ENCODE data around the gene PCNT.
"Not testable (repeated sequence)": the region's sequence is repeated elsewhere in the genome, so short reads cannot be mapped to it uniquely, and the experiment has no call there.

Gene PCNT

DNA sequence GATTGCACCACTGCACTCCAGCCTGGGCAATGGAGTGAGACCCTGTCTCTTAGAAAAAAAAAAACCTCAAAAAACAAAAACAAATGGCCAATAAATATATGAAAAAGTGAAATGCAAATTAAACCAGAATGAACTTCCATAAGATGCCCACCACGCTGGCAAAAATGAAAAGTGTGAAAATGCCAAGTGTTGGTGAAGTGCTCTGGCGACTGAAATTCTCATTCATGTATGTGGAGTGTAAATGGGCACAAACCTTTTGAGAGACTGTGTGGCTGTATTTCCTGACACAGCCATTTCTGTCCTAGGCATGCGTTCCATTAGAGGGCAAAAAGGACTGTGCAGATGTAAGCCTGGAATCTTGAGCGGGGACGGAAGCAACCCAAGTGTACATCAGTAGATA lies 19.5 kb upstream of the PCNT start:
- no peak for DNase-seq (ENCODE audit: low read depth)

DNA sequence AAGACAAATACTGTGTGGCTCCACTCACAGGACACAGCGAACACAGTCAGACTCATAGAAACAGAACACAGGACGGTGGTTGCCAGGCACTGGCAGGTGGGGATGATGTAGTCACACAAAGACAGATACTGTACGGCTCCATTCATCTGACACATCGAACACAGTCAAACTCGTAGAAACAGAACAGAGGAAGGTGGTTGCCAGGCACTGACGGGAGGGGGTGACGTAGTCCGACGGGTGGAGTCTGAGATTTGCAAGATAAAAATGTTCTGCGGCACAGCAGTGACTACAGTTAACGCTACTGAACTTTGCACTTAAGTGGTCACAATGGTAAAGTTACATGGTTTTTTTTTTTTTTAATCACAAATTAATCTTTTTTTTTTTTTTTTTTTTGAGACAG lies 19.0 kb upstream of the PCNT start:
- no peak for DNase-seq (ENCODE audit: low read depth)

DNA sequence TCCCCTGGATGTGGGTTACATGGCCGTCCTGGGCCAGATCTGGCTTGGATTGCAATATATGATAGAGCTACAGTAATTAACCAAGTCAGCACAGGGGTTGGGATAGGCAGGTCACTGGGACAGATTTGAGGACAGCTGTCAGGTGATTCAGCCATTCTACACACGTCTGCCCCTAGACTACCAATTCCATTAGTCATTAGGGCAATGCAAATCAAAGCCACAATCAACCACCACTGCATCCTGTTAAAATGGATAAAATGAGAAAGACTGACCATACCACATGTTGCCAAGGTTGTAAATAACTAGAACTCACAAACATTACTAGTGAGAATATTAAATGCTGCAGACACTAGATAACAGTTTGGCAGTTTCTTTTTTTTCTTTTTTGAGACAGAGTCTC lies 16.3 kb upstream of the PCNT start:
- DNase-seq (ENCODE audit: low read depth): no peak

DNA sequence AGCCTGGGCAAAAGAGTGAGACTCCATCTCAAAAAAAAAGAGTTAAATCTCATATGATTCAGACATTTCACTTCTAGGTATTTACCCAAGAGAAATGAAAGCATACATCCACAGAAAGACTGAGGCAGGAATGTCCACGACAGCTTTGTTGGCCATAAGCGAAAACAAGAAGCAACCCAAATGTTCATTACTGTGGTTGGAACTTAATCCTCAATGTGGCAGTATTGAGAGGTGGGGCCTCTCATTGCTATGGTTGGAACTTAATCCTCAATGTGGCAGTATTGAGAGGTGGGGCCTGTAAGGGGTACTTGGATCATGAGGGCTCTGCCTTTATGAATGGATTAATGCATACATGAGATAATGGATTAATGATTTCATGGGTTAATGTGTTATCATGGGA lies 15.5 kb upstream of the PCNT start:
- DNase-seq (ENCODE audit: low read depth): no peak

DNA sequence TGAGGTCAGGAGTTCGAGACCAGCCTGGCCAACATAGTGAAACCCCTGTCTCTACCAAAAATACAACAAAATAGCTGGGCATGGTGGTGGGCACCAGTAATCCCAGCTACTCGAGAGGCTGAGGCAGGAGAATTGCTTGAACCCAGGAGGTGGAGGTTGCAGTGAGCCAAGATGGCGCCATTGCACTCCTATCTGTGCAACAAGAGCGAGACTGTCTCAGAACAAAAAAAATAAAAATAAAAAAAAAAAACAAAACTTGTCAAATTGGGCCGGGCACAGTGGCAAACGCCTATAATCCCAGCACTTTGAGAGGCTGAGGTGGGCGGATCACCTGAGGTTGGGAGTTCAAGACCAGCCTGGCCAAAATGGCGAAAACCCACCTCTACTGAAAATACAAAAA lies 13.7 kb upstream of the PCNT start:
- DNase-seq (ENCODE audit: low read depth): not testable (repeated sequence)

DNA sequence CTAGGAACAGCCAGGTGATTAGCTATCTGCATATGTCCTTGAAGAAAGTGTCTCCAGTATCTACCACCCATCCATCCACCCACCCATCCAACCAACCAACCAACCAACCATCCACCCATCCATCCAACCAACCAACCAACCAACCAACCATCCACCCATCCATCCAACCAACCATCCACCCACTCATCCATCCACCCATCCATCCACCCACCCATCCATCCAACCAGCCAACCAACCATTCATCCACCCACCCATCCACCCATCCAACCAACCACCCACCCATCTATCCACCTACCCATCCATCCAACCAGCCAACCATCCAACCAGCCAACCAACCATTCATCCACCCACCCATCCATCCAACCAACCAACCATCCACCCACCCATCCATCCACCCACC lies 12.4 kb upstream of the PCNT start:
- no peak for DNase-seq (ENCODE audit: low read depth)

DNA sequence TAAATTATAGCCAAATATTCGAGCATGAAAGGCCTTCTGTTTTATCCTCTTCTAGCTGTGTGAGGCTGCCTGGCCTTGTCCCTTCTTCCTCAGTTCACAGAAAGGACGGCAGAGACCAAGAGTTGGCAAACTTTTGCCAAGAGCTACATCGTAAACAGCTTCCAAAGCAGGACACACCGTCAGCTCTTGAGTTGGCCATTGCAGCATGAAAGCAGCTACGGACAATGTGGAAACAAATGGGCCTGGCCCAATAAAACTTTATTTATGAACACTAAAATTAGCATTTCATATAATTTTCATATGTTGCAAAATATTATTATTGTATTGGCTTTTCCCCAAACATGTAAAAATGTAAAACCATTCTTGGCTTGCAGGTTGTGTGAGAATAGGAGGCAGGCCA lies 11.0 kb upstream of the PCNT start:
- DNase-seq (ENCODE audit: low read depth): no peak

DNA sequence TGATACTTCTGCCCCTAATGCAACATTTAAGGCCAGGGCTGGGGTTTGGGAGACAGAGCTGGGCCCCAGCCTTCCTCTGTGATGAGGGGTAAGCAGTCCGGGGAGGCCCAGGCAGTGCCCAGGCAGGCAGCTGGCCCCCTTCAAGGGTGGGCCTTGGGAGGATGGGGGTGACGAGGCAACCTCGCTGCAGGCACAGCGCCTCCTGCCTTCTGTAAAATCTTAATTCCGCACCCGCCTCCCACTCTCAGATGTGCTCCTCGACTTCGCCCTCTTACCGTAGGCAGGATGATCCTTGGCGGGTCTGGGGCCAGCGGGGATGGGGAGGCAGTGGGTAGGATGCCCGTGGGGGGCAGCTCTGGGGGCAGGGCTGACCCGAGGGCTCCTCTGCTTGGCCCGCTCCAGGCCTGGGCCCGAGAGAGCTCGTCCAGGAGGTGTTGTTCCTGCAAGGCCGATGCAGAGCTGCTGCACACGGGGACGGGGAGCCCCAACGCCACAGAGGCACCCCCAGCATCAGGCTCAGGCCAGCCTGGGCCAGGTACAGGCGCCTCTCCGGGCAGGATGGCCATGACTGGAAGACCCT lies 9.4 kb upstream of the PCNT start:
- DNase-seq (ENCODE audit: low read depth): no peak

DNA sequence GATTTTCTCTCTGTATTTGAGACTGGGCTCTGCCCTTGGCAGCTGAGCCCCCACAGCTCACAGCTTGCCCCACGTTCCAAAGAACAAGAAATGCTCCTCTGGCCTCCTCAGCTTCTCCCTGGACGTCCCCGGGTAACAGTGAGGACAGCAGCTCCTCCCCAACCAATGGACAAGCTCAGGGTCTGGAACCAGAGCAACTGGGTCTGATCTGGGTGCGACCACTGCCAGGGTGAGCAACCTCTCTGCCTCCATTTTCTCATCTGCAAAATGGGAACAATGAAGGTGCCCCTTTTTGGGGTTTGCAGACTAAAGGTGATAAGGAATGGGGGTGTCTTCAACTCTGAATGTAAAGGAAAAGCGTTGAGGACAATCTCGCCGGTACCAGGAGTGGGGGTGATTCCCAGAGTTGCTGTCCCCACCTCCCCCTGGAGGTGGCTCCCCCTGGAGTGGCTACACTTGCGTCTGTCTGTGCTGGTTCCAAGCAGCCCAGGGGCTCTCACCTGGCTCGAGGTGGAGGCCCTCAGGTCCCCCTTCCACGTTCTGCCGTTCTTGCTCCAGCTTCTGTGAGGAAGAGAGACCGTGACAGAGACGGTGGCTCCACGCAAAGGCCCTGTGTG lies 7.1 kb upstream of the PCNT start:
- DNase-seq (ENCODE audit: low read depth): no peak

DNA sequence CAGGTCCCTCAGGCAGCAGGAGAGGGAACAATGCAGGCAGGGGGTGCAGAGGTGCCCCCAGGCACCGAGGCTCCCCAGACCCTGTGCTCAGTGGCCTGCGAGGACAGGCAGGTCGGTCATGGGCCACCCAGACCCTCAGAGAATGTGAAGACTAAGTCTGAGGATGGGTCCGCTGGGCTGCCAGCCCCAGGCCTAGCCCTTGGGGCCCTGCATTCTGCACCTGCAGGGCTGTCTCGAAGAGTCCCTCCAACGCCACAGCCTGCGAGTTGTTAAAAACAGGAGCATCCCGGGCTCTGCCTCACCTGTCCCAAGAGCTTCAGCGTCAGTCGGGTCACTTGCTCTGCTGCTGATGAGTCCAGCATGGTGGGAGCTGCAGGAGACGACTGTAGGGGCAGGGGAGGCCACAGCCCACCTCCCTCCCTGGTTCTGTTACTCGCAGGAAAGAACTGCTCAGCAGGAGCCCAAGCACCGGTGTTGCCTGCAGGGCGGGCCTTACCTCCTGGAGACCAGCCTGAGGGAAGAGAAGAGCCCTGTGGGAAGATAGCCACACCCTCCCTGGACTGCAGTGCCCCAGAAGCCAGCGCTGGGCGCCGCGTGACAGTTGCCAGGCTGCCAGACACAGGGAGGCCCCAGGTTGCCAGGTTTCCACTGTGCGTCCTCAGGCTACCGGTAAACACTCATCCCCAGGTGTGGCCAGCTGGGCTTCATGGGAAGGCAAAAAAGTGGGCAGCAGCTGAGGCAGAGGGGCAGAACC lies 6.1 kb upstream of the PCNT start:
- DNase-seq (ENCODE audit: low read depth): no peak

DNA sequence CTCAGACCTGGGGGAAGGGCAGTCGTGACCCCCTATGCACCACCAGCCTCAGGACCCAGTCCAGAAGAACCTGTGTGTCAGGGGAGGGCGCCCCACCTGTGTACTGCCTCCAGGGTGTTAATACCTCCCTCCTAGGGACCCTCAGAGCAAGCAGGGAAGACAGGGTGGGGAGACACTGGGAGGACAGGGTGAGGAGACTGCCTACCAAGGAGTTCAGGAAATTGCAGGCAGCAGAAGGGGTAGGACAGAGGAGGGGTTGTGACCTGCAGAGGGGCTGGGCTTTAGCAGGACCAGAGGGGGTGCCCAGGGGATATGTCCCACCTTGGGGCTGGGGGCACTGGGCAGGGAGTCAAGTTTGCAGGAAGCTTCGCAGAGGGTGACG lies 5.5 kb upstream of the PCNT start:
- DNase-seq (ENCODE audit: low read depth): no peak

DNA sequence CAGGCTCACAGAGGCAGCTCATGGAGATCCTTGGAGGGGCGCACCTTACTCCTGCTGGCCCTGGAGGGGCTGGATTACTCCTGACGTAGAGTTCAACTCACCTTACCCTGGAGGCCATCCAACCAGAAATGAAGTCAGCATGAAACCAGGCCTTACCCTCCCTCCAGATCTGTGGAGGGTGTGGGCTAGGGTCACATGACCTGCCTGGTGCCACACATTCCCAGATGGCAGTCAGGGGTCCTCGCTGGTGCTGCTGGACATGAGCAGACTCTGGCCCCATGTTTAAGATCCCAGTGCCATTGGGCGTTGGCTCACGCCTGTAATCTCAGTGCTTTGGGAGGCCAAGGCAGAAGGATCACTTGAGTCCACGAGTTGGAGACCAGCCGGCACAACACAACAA lies 4.8 kb upstream of the PCNT start:
- DNase-seq (ENCODE audit: low read depth): no peak

DNA sequence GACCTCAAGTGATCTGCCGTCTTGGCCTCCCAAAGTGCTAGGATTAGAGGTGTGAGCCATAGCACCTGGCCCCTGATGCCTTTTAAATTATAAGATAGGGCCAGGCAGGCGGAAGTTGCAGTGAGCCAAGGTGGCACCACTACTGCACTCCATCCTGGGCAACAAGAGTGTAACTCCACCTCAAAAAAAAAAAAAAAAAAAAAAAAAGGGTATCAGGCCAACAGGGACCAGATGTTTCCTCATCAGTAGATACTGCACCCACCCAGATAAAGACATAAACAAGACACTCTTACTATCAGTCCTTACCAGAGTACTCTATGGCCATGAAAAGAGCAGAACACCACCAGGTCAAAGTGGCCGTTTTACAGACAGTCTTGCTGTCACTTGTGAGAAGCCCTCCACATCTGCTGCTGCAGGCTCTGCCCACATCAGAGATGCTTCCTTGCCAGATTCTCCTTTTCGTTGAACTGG lies 3.6 kb upstream of the PCNT start:
- DNase-seq (ENCODE audit: low read depth): no peak

DNA sequence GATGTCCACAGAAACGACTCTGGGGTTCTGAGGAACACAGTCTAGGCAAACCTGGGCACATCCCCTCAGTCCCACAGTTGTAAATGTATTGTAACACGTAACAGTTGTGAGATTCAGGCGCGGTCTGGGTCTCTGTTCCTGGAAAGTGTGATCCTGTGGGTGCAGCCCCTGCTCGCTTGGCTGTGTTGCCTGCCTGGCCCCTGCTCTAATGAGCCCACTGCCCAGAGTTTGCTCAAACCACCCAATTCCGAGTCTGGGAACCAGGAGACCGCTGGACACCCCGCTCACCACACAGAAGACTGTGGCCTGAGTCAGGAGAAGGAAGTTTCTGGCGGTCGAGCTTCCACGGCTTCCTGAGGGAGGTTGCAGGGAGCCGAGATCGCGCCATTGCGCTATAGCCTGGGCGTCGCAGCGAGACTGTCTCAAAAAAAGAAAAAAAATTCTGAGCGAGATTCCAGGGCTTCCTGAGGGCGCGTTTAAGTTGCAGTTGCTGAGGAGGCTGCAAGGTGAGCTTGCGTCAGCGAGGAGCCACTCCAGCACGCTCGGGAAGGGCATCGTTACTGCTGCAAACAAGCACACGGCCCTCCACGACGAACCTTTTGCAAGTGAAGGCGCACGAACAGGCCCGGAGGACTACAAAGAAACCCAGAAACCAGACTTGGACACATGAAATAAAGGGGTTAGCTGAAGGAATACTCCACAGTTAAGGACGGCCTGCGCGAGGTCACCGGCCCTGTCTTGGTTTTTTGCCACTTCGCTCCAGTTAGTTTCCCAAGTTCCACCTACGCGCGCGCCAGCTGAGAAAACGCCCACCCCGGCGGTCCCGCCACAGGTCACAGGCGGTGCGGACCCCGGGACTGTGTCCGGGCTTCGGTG lies 1.4 kb upstream of the PCNT start:
- no peak for DNase-seq (ENCODE audit: low read depth)

DNA sequence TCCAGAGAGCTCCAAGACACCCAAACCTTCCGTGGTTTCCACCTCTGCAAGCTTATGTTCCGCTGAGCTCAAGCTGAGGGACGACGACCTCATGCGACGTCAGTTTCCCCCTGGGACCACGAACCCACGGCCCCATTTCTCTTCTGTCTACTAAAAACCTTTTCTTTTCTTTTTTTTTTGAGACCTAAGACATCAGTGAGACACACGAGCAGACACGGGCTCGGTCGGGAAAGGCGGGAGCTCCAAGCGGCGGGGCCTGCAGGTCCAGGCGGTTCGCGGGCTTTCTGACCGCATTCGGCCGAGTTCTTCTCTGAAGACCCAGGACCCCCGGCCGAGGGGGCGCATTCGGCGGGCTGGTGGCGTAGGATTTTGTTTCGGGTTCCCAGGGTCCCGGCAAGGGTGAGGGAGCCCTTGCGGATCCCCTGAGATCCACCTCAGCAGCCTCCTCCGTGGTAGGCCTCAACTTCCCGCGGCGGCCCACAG lies 688 bp upstream of the PCNT start:
- DNase-seq (ENCODE audit: low read depth): no peak

DNA sequence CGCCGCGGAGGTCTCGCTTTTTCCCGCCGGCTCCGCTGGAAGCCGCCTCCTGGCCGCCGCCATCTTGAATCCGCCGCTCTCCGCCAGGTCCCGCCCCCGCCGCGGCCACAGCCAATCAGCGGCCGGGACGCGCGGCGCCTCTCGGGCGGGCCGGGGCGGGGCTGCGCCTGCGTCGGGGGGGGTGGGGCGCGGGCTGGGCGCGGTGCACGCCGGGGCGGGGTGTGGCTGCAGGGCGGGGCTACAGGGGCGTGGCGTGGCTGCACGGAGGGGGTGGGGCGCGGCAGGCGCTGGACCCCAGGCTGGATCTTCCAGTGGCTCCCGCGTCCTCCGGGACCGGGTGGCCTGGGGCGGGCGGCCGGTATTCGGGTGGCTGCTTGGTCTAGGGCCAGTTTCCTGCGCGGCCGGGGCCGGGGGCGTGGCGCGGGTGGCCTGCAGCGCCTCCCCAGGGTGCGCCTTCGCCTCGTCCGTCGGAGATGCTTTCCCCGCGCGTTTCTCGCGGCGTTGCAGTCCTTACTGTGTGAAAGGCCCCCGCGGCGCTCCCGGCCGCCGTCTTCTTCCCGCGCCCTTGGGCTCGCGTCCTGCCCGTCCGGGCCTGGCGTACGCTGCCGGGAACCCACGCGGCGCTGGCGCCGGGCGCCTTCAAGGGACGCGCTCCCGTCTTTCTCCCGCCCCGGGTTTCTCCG lies 575 bp downstream of the PCNT start:
- no peak for DNase-seq (ENCODE audit: low read depth)

DNA sequence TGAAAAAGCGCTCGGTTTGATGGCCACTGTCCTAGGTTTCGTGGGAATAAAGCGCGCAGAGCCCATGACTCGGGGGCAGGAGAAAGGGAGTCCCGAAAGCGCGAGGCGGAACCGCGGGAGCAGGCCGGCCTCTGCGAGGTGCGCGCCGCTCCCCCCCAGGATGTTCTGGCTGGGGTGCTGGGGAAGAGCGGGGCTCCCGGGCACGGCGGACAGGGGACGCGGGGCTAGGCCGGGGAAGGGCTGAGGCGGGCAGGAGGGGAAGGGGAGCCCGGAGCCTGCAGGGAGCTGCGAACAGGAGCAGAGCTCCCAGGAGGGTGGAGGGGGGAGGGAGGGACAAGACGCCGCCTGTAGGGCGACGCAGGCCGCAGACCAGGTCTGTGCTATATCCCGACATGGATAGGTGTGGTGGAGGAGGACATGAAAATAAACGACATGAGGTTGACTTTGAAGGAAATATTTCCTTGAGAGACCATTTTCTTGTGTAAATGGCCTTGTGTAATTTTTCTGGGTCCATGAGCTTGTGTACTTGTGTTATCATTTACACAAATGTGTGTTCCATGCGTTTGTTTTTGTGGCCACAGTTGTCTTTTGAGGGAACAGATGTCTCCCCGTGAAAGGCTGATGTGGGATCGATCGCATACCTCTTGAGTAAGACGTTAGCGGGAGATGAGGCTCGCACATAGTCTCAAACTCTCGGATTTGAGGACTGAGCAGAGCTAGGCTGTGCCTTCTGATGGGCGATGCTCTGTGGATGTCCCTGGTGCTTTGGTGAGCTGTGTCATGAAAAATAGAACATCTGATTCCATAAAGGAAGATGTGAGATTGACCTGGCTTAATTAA lies 1.3 kb downstream of the PCNT start:
- DNase-seq (ENCODE audit: low read depth): no peak

DNA sequence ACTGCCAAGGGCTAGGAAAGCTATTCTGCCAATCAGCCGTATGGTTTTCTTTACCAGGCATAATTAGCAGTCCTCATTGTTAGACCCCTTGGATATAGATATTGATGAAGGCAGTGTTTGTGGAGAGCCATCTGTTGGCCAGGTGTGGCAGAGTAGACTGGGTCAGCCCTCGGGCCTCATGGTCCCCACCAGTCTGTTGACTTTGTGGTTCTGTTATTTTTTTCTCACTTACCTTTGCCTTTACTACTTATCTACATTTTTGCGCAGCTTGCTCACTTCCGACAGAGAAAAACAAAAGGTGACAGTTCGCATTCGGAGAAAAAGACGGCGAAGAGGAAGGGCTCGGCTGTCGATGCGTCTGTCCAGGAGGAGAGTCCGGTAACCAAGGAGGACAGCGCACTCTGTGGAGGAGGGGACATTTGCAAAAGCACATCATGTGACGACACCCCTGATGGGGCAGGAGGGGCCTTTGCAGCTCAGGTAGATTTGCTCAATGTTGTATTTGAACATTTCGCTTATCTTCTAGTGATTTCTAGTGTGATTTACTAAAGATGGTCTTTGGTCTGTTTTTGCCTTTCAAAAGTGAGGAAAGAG lies 2.3 kb downstream of the PCNT start:
- DNase-seq (ENCODE audit: low read depth): no peak

DNA sequence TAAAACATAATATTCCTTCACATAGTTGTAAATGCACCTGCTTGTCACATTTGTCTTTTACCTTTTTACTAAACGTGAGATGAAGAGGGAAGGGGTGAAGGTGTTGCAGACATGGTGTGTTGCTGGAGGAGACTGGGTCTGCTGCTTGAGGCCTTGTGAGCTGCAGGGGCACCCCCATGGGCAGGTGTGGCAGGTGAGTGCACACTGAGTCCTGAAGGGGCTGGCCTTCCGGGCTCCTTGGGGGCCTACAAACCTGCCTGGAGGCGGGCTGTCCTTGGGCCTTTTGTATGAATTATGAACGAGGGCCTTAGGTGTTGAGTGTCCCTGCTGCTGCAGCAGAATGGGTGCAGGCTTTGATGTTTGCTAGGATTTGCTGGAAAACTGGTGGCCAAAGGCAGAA lies 3.8 kb downstream of the PCNT start:
- no peak for DNase-seq (ENCODE audit: low read depth)

DNA sequence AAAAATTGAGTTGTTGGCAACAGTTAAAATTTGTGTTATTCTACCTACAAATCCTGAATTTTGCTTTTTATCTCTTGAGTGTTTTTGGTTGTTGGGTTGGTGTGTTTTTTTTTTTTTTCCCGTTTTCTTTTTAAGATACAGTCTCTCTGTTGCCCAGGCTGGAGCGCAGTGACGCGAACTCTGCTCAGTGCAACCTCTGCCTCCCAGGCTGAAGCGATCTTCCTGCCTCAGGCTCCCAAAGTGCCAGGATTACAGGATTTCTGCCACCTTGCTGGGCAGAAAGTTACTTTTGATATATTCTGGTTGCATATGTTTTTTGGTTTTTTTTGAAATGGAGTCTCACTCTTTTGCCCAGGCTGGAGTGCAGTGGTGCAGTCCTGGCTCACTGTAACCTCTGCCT lies 4.2 kb downstream of the PCNT start:
- DNase-seq (ENCODE audit: low read depth): no peak

DNA sequence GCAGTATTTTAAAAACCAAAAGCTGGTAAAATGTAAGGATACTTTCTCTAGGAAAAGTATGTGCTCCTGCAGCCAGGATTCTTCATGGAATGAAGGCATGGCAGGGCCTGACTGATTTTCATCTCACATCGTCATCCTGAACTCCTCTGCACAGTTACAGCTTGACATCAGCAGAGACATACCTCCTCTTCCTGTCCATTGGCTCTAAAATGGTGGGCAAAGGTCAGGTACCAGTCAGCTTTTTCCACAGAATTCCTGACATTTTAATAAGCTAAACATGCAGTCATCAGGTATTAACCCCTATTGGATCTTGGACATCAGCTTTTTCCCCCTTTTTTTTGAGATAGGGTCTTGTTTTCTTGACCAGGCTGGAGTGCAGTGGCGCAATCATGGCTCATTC lies 5.8 kb downstream of the PCNT start:
- no peak for DNase-seq (ENCODE audit: low read depth)

All from non-pigmented ciliary epithelial cell (primary cell).